HepG2 (cell line): Measurements from ENCODE around the gene GFOD1. TPM values are rescaled to one million over a fixed set of nuclear protein-coding genes. Genes with fewer than 3 reads are reported as not detected.

Experiments used
- BCL6 ChIP-seq: IDR thresholded peaks from 2 replicates; pipeline ENCODE4 v1.6.1; 2016; ENCODE audit warnings: missing genetic modification reagents, missing compliant biosample characterization
- ERF ChIP-seq: IDR thresholded peaks from 2 replicates; pipeline ENCODE4 v1.6.1; 2018; ENCODE audit warnings: missing biosample characterization, missing genetic modification reagents
- FLYWCH1 ChIP-seq: sonication (generic); formaldehyde crosslinking; IDR thresholded peaks from 2 replicates; pipeline ENCODE4 v1.8.1; 2023; ENCODE audit warnings: mild to moderate bottlenecking, missing genetic modification reagents
- NCOA1 ChIP-seq: sonication (generic); formaldehyde crosslinking; IDR thresholded peaks from 2 replicates; pipeline ENCODE4 v1.9.0; 2021; ENCODE audit warnings: missing genetic modification reagents
- NR0B2 ChIP-seq: sonication (generic); formaldehyde crosslinking; IDR thresholded peaks from 2 replicates; pipeline ENCODE4 v1.4.0; 2020; ENCODE audit warnings: mild to moderate bottlenecking, missing genetic modification reagents
- SRSF9 ChIP-seq: fragments of 200-400 bp; formaldehyde crosslinking; IDR thresholded peaks from 2 replicates; pipeline ENCODE4 v1.6.1; 2018; ENCODE audit warnings: borderline replicate concordance, mild to moderate bottlenecking, low read depth, low read length; ENCODE audit not compliant: insufficient read depth, poor library complexity, severe bottlenecking
- ZBTB43 ChIP-seq: sonication (generic); formaldehyde crosslinking; conservative IDR thresholded peaks from 2 replicates; pipeline ENCODE4 v1.4.0; 2020; ENCODE audit warnings: missing genetic modification reagents
- ZEB1 ChIP-seq: IDR thresholded peaks from 2 replicates; pipeline ENCODE4 v1.6.1; 2012; ENCODE audit warnings: mild to moderate bottlenecking, low read depth, inconsistent platforms; ENCODE audit not compliant: insufficient replicate concordance
- ZFP1 ChIP-seq: IDR thresholded peaks from 2 replicates; pipeline ENCODE4 v1.6.1; 2016
- ZNF180 ChIP-seq: sonication (generic); formaldehyde crosslinking; IDR thresholded peaks from 2 replicates; pipeline ENCODE4 v1.4.0; 2020; ENCODE audit warnings: low read depth, missing genetic modification reagents, borderline replicate concordance
- ZNF280B ChIP-seq: sonication (generic); formaldehyde crosslinking; IDR thresholded peaks from 2 replicates; pipeline ENCODE4 v1.5.0; 2020; ENCODE audit warnings: missing genetic modification reagents, mild to moderate bottlenecking, borderline replicate concordance
- ZNF564 ChIP-seq: sonication (generic); formaldehyde crosslinking; IDR thresholded peaks from 2 replicates; pipeline ENCODE4 v1.8.1; 2023; ENCODE audit warnings: mild to moderate bottlenecking, missing genetic modification reagents
- ZNF672 ChIP-seq: sonication (generic); formaldehyde crosslinking; IDR thresholded peaks from 2 replicates; pipeline ENCODE4 v1.8.1; 2022; ENCODE audit warnings: missing genetic modification reagents
- ZNF782 ChIP-seq: sonication (generic); formaldehyde crosslinking; IDR thresholded peaks from 2 replicates; pipeline ENCODE4 v1.4.0; 2020; ENCODE audit warnings: missing genetic modification reagents, mild to moderate bottlenecking, borderline replicate concordance
- ZSCAN29 ChIP-seq: sonication (generic); formaldehyde crosslinking; conservative IDR thresholded peaks from 2 replicates; pipeline ENCODE4 v1.4.0; 2020; ENCODE audit warnings: mild to moderate bottlenecking, missing genetic modification reagents
- polyA plus RNA-seq, 8 experiments: library from polyadenylated mRNA; depleted of rRNA in 3 of 8; stranded (reverse) in 7 of 8; unstranded in 1 of 8; fragments of >200 nt; fragmentation: Illumina TruSeq in 4 of 8; extraction: Trizol in 4 of 8; gene quantifications; 2 replicates each; pipeline versions ENCODE4 v1.2.1 to v1.2.3, GENCODE V29; 2011 to 2016; ENCODE audit warnings: low read depth in 4 of 8, missing spikeins in 1 of 8, mixed read lengths in 1 of 8; ENCODE audit not compliant: insufficient read depth in 1 of 8
- total RNA-seq, 5 experiments: library from RNA; depleted of rRNA; stranded (reverse); fragments of >200 nt; fragmentation: Illumina TruSeq; extraction: Trizol; gene quantifications; 2 replicates each; pipeline ENCODE4 v1.2.3, GENCODE V29; 2016; ENCODE audit warnings: low read depth in 1 of 5
- TF ChIP-seq, protein P1 (sequence below), 2 experiments: sonication (generic) in 1 of 2; formaldehyde crosslinking in 1 of 2; IDR thresholded peaks; 2 replicates each; pipeline versions ENCODE4 v1.4.0 to v1.6.1; 2018 to 2020; ENCODE audit warnings: missing genetic modification reagents in 2 of 2, borderline replicate concordance in 1 of 2, low read depth in 1 of 2, mild to moderate bottlenecking in 1 of 2, missing biosample characterization in 1 of 2
- TF ChIP-seq, protein P2 (sequence below): sonication (generic); formaldehyde crosslinking; IDR thresholded peaks from 2 replicates; pipeline ENCODE4 v1.4.0; 2020; ENCODE audit warnings: missing genetic modification reagents
- TF ChIP-seq, protein P3 (sequence below): sonication (generic); formaldehyde crosslinking; IDR thresholded peaks from 2 replicates; pipeline ENCODE4 v1.8.0; 2022; ENCODE audit warnings: mild to moderate bottlenecking, missing genetic modification reagents, moderate library complexity

Gene GFOD1
- total and polyA plus RNA-seq, 2 of the 13 experiments (the other 11 are each of a cell fraction or from before 2014, with no cell fraction given) = 1.9 to 6.4 TPM

DNA sequence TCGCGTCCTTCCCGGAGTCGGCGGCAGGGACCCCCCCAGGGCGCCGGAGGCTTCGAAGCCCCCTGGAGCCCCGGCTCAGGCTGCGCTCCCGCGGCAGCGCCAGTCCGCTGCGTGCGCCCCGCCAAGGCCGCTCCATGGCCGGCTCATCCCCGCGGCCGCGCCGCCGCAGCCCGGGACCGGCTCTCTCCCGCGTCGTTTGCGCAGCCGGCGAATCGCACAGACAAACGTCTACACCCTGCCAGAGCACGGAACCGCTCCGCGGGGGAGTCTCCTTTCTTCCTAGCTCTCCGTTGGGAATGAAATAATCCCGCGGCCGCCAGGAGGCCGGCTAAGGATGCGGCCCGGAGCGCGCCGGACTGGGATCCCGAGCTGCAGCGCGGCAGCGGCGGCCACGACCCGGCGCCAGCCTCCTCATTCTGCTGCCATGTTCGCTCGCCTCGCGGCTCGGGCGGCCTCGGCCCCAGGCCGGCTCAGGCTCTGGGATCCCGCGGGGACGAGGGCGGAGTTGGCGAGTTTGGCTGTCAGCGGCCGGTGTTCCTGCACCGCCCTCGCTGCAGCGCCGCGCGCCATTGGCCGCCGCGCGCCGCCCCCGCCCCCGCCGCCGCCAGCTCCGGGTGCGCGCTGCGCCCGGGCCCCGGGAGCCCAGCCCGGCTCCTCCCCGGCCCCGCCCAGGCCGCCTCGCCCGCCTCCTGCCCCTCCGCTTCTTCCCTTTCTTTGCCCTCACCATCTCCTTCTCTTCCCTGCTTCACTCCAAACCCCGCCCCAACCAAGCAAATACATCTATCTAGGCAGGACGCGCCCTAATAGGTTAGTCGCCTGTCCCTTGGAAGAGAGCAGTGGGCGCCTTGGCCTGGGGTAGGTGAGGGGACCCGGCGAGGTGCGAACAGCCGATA, at the start of gene GFOD1 (continued):
- TF ChIP-seq, protein P1, sequence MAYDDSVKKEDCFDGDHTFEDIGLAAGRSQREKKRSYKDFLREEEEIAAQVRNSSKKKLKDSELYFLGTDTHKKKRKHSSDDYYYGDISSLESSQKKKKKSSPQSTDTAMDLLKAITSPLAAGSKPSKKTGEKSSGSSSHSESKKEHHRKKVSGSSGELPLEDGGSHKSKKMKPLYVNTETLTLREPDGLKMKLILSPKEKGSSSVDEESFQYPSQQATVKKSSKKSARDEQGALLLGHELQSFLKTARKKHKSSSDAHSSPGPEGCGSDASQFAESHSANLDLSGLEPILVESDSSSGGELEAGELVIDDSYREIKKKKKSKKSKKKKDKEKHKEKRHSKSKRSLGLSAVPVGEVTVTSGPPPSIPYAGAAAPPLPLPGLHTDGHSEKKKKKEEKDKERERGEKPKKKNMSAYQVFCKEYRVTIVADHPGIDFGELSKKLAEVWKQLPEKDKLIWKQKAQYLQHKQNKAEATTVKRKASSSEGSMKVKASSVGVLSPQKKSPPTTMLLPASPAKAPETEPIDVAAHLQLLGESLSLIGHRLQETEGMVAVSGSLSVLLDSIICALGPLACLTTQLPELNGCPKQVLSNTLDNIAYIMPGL (CRISPR knock-in tag; IDR thresholded peaks at IDR 0.05; ENCODE audit: borderline replicate concordance in 1 of 2, low read depth in 1 of 2) = peak in 1 of 2 experiments; percentile 53; a peak in 1 of 4 replicates
- TF ChIP-seq ZNF180 (no peak), BCL6 (CRISPR knock-in tag) (0 out of 2 replicates have a peak, but pooled peaks have one; percentile 19), ZNF280B (CRISPR knock-in tag) (no peak), SRSF9 (no peak), ERF (CRISPR knock-in tag) (0 out of 2 replicates have a peak, but pooled peaks have one; percentile 35), ZFP1 (CRISPR knock-in tag) (no peak), ZEB1 (no peak), ZSCAN29 (CRISPR knock-in tag) (no peak), NCOA1 (CRISPR knock-in tag) (no peak), ZNF672 (CRISPR knock-in tag) (no peak), NR0B2 (CRISPR knock-in tag) (no peak), ZNF782 (peak; percentile 25; the same call in 1 of the 2 replicates), ZNF564 (no peak), ZBTB43 (CRISPR knock-in tag) (no peak), FLYWCH1 (CRISPR knock-in tag) (0 out of 2 replicates have a peak, but pooled peaks have one; percentile 23)
- TF ChIP-seq, protein P2, sequence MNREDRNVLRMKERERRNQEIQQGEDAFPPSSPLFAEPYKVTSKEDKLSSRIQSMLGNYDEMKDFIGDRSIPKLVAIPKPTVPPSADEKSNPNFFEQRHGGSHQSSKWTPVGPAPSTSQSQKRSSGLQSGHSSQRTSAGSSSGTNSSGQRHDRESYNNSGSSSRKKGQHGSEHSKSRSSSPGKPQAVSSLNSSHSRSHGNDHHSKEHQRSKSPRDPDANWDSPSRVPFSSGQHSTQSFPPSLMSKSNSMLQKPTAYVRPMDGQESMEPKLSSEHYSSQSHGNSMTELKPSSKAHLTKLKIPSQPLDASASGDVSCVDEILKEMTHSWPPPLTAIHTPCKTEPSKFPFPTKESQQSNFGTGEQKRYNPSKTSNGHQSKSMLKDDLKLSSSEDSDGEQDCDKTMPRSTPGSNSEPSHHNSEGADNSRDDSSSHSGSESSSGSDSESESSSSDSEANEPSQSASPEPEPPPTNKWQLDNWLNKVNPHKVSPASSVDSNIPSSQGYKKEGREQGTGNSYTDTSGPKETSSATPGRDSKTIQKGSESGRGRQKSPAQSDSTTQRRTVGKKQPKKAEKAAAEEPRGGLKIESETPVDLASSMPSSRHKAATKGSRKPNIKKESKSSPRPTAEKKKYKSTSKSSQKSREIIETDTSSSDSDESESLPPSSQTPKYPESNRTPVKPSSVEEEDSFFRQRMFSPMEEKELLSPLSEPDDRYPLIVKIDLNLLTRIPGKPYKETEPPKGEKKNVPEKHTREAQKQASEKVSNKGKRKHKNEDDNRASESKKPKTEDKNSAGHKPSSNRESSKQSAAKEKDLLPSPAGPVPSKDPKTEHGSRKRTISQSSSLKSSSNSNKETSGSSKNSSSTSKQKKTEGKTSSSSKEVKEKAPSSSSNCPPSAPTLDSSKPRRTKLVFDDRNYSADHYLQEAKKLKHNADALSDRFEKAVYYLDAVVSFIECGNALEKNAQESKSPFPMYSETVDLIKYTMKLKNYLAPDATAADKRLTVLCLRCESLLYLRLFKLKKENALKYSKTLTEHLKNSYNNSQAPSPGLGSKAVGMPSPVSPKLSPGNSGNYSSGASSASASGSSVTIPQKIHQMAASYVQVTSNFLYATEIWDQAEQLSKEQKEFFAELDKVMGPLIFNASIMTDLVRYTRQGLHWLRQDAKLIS (CRISPR knock-in tag) = no peak
- TF ChIP-seq, protein P3, sequence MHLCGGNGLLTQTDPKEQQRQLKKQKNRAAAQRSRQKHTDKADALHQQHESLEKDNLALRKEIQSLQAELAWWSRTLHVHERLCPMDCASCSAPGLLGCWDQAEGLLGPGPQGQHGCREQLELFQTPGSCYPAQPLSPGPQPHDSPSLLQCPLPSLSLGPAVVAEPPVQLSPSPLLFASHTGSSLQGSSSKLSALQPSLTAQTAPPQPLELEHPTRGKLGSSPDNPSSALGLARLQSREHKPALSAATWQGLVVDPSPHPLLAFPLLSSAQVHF (CRISPR knock-in tag) = 0 out of 2 replicates have a peak, but pooled peaks have one; percentile 20
